GM23338 (cell line): ENCODE measurements around the gene VMAC. TPM values are rescaled to one million over a fixed set of nuclear protein-coding genes. Genes with fewer than 3 reads are reported as not detected.

ENCODE experiments used
- ATAC-seq: fragments of 200-7000 bp; cut with Tn5 transposase; 3 replicates; pipeline ENCODE4 v1.9.1; 2020
- DNase-seq: peaks from one replicate; pipeline ENCODE4 v3.0.0-alpha.2; 2015; ENCODE audit warnings: low spot score
- H2AFZ ChIP-seq: fragments of 200-600 bp; sonication (generic); 2 replicates; pipeline ENCODE4 v1.8.0; 2016; ENCODE audit warnings: antibody characterized with exemption, mild to moderate bottlenecking, moderate library complexity
- H3F3A ChIP-seq: fragments of 200-600 bp; sonication (generic); replicated peaks from 2 replicates; pipeline ENCODE4 v1.8.0; 2017; ENCODE audit warnings: antibody characterized with exemption, mixed run types, low read depth
- H3K27ac ChIP-seq: fragments of 200-600 bp; sonication (generic); 2 replicates; pipeline ENCODE4 v1.6.1; 2016; ENCODE audit warnings: low read depth
- H3K27me3 ChIP-seq: fragments of 200-600 bp; sonication (generic); 2 replicates; pipeline ENCODE4 v1.8.0; 2016; ENCODE audit warnings: mild to moderate bottlenecking, mixed run types, moderate library complexity; ENCODE audit not compliant: insufficient read depth
- H3K36me3 ChIP-seq: fragments of 200-600 bp; sonication (generic); 2 replicates; pipeline ENCODE4 v1.8.0; 2016; ENCODE audit warnings: mild to moderate bottlenecking; ENCODE audit not compliant: insufficient read depth
- H3K4me1 ChIP-seq: fragments of 200-600 bp; sonication (generic); 2 replicates; pipeline ENCODE4 v1.8.0; 2016; ENCODE audit warnings: mild to moderate bottlenecking, moderate library complexity; ENCODE audit not compliant: insufficient read depth
- H3K4me2 ChIP-seq: fragments of 200-600 bp; sonication (generic); 2 replicates; pipeline ENCODE4 v1.7.1; 2017; ENCODE audit warnings: mixed run types
- H3K4me3 ChIP-seq: fragments of 200-600 bp; sonication (generic); 2 replicates; pipeline ENCODE4 v1.6.1; 2016; ENCODE audit warnings: mixed run types
- H3K79me2 ChIP-seq: fragments of 200-600 bp; sonication (generic); replicated peaks from 2 replicates; pipeline ENCODE4 v1.8.0; 2017; ENCODE audit warnings: mild to moderate bottlenecking; ENCODE audit not compliant: insufficient read depth
- H3K9me2 ChIP-seq: fragments of 200-600 bp; sonication (generic); 2 replicates; pipeline ENCODE4 v1.8.0; 2017; ENCODE audit not compliant: insufficient read depth
- H4K20me1 ChIP-seq: fragments of 200-600 bp; sonication (generic); replicated peaks from 2 replicates; pipeline ENCODE4 v1.8.0; 2017; ENCODE audit warnings: mild to moderate bottlenecking; ENCODE audit not compliant: insufficient read depth
- H3K27ac Mint-ChIP-seq: 2 replicates; pipeline ENCODE4 v1.8.0; 2020; ENCODE audit warnings: inconsistent platforms, mild to moderate bottlenecking, moderate library complexity, mixed read lengths
- H3K27me3 Mint-ChIP-seq: 3 replicates; pipeline ENCODE4 v1.8.0; 2022; ENCODE audit warnings: low read depth, mild to moderate bottlenecking, moderate library complexity, mixed read lengths, inconsistent platforms; ENCODE audit not compliant: insufficient read depth, poor library complexity
- H3K36me3 Mint-ChIP-seq: 3 replicates; pipeline ENCODE4 v1.8.0; 2021; ENCODE audit warnings: low read depth, mild to moderate bottlenecking, inconsistent platforms, moderate library complexity, mixed read lengths
- H3K4me1 Mint-ChIP-seq: 3 replicates; pipeline ENCODE4 v1.8.0; 2020; ENCODE audit warnings: mild to moderate bottlenecking, inconsistent platforms, mixed read lengths
- H3K4me3 Mint-ChIP-seq: 3 replicates; pipeline ENCODE4 v1.8.0; 2021; ENCODE audit warnings: moderate library complexity, mild to moderate bottlenecking, inconsistent platforms, mixed read lengths
- H3K9me3 Mint-ChIP-seq: 3 replicates; pipeline ENCODE4 v1.8.0; 2020; ENCODE audit warnings: moderate library complexity, mild to moderate bottlenecking, inconsistent platforms, mixed read lengths
- EZH2 ChIP-seq: fragments of 200-600 bp; sonication (generic); IDR thresholded peaks from one replicate; pipeline ENCODE4 v1.8.0; 2017; ENCODE audit warnings: antibody characterized with exemption, mild to moderate bottlenecking, low read depth; ENCODE audit not compliant: unreplicated experiment
- EZH2phosphoT487 ChIP-seq: fragments of 200-600 bp; sonication (generic); IDR thresholded peaks from one replicate; pipeline ENCODE4 v1.8.1; 2018; ENCODE audit warnings: antibody characterized with exemption; ENCODE audit not compliant: unreplicated experiment
- JUNB ChIP-seq: IDR thresholded peaks from one replicate; pipeline ENCODE4 v1.6.1; 2016; ENCODE audit warnings: antibody characterized with exemption; ENCODE audit not compliant: unreplicated experiment
- NANOG ChIP-seq: IDR thresholded peaks from 2 replicates; pipeline ENCODE4 v1.6.1; 2016; ENCODE audit warnings: antibody characterized with exemption, borderline replicate concordance
- POLR2AphosphoS5 ChIP-seq: IDR thresholded peaks from 2 replicates; pipeline ENCODE4 v1.6.1; 2016; ENCODE audit warnings: antibody characterized with exemption, low read depth
- STAT1 ChIP-seq: IDR thresholded peaks from one replicate; pipeline ENCODE4 v1.6.1; 2016; ENCODE audit warnings: antibody characterized with exemption; ENCODE audit not compliant: unreplicated experiment
- ZNF331 ChIP-seq: fragments of 250-450 bp; sonication (Bioruptor Pico); IDR thresholded peaks from 2 replicates; pipeline ENCODE4 v1.5.0; 2020; ENCODE audit warnings: low read depth, mild to moderate bottlenecking, moderate library complexity
- polyA plus RNA-seq: library from polyadenylated mRNA; unstranded; fragments of >200 nt; fragmentation: Nextera tagmentation; extraction: Ambion mirVana; gene quantifications from 2 replicates; pipeline ENCODE4 v1.2.1, GENCODE V29; 2016
- total RNA-seq: library from RNA; depleted of rRNA; stranded (reverse); fragments of >200 nt; shearing (Covaris generic); gene quantifications from 2 replicates; pipeline ENCODE4 v1.2.3, GENCODE V29; 2014
- TF ChIP-seq, protein P1 (sequence below): IDR thresholded peaks from one replicate; pipeline ENCODE4 v1.6.1; 2018; ENCODE audit warnings: antibody characterized with exemption; ENCODE audit not compliant: unreplicated experiment
- TF ChIP-seq, protein P2 (sequence below): IDR thresholded peaks from 2 replicates; pipeline ENCODE4 v1.6.1; 2016; ENCODE audit warnings: antibody characterized with exemption

Gene VMAC
- total and polyA plus RNA-seq, 2 experiments from 2014 or later: 0.79 to 3.7 TPM

DNA sequence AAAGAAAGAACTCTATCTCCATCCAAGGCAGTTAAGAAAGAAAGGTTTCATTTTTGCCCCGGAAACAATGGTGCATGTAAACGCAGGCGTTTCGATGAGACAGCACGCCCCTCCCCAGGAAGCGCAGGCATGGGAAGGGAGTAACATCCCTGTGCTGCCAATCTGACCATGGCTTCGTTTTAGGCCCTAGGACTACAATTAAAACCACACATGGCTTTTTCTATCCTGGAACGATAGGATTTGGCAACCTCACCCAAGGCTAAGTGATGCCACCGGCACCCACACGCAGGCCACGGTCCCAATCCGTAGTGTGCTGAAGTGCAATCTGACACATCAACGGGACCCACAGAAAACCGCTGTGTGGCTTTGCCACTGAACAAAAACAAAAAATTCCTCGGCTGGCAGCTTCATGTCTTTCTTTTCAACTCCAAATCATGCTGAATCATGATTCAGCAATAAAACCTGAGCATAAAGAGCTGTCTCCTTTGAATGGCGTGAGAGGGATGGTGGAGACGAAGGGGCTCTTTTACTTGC, 49.1 kb downstream of the VMAC start:
- peaks cover 99% of the 10 kb centered on the region for H3K4me1 ChIP-seq

DNA sequence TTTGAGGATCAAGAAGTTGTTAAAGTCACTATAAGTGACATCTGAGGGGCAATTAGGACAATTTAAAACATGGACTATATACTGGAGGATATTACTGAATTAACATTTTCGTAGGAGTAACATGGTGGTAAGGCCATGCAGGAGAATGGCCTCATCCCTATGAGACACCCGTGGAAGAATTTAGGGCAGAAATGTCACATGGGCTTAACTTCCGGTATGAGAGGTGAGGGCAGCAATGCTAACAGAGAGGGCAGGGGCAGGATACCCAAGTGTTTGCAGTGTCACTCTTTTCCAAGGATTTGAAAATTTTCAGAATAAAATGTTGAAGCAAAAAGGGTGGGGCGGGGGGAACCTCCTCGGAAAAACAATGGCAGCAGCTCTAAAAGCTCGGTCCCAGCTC, 49.6 kb downstream of the VMAC start:
- no peaks in the 10 kb centered on the region for H3K9me2 ChIP-seq
- H3K4me2 ChIP-seq: peak overlapping the region; percentile 36
- H3K4me1 ChIP-seq: peaks cover 95% of the 10 kb centered on the region
- peaks cover 6% of the 10 kb centered on the region for H3K36me3 ChIP-seq
- Mint-ChIP-seq H3K27me3 (peaks cover 31% of the 10 kb centered on the region), H3K36me3 (peaks cover 12% of the 10 kb centered on the region), H3K27ac (peak overlapping the region; percentile 42), H3K4me3 (no peak overlapping the region; the same call in 2 of the 3 replicates), H3K4me1 (peaks cover 94% of the 10 kb centered on the region), H3K9me3 (no peaks in the 10 kb centered on the region)
- H3F3A ChIP-seq: peaks cover 11% of the 10 kb centered on the region; the same call in 1 of the 2 replicates
- peak overlapping the region; percentile 86 for H3K27ac ChIP-seq
- H2AFZ ChIP-seq: no peak overlapping the region
- TF ChIP-seq ZNF331 (CRISPR knock-in tag): no peak
- TF ChIP-seq NANOG: no peak
- no peak for TF ChIP-seq JUNB
- TF ChIP-seq, protein P1, sequence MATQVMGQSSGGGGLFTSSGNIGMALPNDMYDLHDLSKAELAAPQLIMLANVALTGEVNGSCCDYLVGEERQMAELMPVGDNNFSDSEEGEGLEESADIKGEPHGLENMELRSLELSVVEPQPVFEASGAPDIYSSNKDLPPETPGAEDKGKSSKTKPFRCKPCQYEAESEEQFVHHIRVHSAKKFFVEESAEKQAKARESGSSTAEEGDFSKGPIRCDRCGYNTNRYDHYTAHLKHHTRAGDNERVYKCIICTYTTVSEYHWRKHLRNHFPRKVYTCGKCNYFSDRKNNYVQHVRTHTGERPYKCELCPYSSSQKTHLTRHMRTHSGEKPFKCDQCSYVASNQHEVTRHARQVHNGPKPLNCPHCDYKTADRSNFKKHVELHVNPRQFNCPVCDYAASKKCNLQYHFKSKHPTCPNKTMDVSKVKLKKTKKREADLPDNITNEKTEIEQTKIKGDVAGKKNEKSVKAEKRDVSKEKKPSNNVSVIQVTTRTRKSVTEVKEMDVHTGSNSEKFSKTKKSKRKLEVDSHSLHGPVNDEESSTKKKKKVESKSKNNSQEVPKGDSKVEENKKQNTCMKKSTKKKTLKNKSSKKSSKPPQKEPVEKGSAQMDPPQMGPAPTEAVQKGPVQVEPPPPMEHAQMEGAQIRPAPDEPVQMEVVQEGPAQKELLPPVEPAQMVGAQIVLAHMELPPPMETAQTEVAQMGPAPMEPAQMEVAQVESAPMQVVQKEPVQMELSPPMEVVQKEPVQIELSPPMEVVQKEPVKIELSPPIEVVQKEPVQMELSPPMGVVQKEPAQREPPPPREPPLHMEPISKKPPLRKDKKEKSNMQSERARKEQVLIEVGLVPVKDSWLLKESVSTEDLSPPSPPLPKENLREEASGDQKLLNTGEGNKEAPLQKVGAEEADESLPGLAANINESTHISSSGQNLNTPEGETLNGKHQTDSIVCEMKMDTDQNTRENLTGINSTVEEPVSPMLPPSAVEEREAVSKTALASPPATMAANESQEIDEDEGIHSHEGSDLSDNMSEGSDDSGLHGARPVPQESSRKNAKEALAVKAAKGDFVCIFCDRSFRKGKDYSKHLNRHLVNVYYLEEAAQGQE: no peak
- TF ChIP-seq, protein P2, sequence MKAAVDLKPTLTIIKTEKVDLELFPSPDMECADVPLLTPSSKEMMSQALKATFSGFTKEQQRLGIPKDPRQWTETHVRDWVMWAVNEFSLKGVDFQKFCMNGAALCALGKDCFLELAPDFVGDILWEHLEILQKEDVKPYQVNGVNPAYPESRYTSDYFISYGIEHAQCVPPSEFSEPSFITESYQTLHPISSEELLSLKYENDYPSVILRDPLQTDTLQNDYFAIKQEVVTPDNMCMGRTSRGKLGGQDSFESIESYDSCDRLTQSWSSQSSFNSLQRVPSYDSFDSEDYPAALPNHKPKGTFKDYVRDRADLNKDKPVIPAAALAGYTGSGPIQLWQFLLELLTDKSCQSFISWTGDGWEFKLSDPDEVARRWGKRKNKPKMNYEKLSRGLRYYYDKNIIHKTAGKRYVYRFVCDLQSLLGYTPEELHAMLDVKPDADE: no peak
- TF ChIP-seq EZH2phosphoT487: no peak
- no peak for TF ChIP-seq EZH2
- TF ChIP-seq POLR2AphosphoS5: no peak
- no peak for TF ChIP-seq STAT1
- H4K20me1 ChIP-seq: peaks cover 61% of the 10 kb centered on the region
- no peaks in the 10 kb centered on the region for H3K27me3 ChIP-seq
- H3K79me2 ChIP-seq: peaks cover 97% of the 10 kb centered on the region
- DNase-seq (no peak), ATAC-seq (no peak)
- H3K4me3 ChIP-seq: 0 out of 2 replicates have a peak overlapping the region, but pooled peaks have one; percentile 23

More for the DNA sequence above, 49.1 kb downstream of the VMAC start:
- Mint-ChIP-seq H3K27ac (peak overlapping the region; percentile 42), H3K4me3 (no peak overlapping the region; the same call in 2 of the 3 replicates), H3K27me3 (peaks cover 27% of the 10 kb centered on the region), H3K36me3 (peaks cover 17% of the 10 kb centered on the region), H3K4me1 (peaks cover 94% of the 10 kb centered on the region), H3K9me3 (no peaks in the 10 kb centered on the region)
- Histone ChIP-seq H2AFZ (no peak overlapping the region), H3K9me2 (no peaks in the 10 kb centered on the region), H3K27me3 (no peaks in the 10 kb centered on the region), H3K4me3 (peak overlapping the region; percentile 23; the same call in 1 of the 2 replicates), H3K27ac (peak overlapping the region; percentile 86), H3K79me2 (peaks cover 97% of the 10 kb centered on the region), H3K36me3 (peaks cover 6% of the 10 kb centered on the region), H3K4me2 (peak overlapping the region; percentile 36), H4K20me1 (peaks cover 62% of the 10 kb centered on the region), H3F3A (peaks cover 11% of the 10 kb centered on the region; the same call in 1 of the 2 replicates)
- TF ChIP-seq EZH2phosphoT487 (no peak), JUNB (no peak), EZH2 (no peak), NANOG (no peak)
- TF ChIP-seq, protein P2: no peak
- ATAC-seq (no peak), DNase-seq (no peak)
